Mesenchymal stem cell (in vitro differentiated cells and primary cell): ENCODE data around the gene NR2C2AP.

ENCODE experiments used
- DNase-seq: peaks from one replicate; pipeline ENCODE4 v3.0.0-alpha.2; 2013
- H2AFZ ChIP-seq: one replicate; pipeline ENCODE4 v1.6.1; 2013; ENCODE audit warnings: low read depth, mild to moderate bottlenecking, control low read depth, inconsistent platforms, low read length, moderate library complexity
- H2AK5ac ChIP-seq: 2 replicates; pipeline ENCODE4 v1.6.1; 2013; ENCODE audit warnings: low read length, moderate library complexity, mild to moderate bottlenecking, inconsistent platforms; ENCODE audit not compliant: severe bottlenecking
- H2BK120ac ChIP-seq: one replicate; pipeline ENCODE4 v1.6.1; 2013; ENCODE audit warnings: low read depth, mild to moderate bottlenecking, inconsistent platforms, low read length, moderate library complexity
- H2BK12ac ChIP-seq, 2 experiments: one replicate each; pipeline ENCODE4 v1.6.1; 2013; ENCODE audit warnings: inconsistent platforms in 2 of 2, low read length in 2 of 2, mild to moderate bottlenecking in 2 of 2, moderate library complexity in 2 of 2, control low read depth in 1 of 2
- H2BK15ac ChIP-seq: one replicate; pipeline ENCODE4 v1.6.1; 2013; ENCODE audit warnings: mild to moderate bottlenecking, low read depth, inconsistent platforms; ENCODE audit not compliant: poor library complexity, severe bottlenecking
- H2BK5ac ChIP-seq: 2 replicates; pipeline ENCODE4 v1.6.1; 2013; ENCODE audit warnings: low read depth, mild to moderate bottlenecking, low read length, control low read depth, inconsistent platforms; ENCODE audit not compliant: poor library complexity, severe bottlenecking
- H3K14ac ChIP-seq, 2 experiments: one replicate each; pipeline ENCODE4 v1.6.1; 2013; ENCODE audit warnings: inconsistent platforms in 2 of 2, low read length in 2 of 2, control low read depth in 1 of 2, mild to moderate bottlenecking in 1 of 2, moderate library complexity in 1 of 2
- H3K18ac ChIP-seq, 2 experiments: one replicate each; pipeline ENCODE4 v1.6.1; 2013; ENCODE audit warnings: inconsistent platforms in 2 of 2, low read length in 2 of 2, control low read depth in 1 of 2, low read depth in 1 of 2, mild to moderate bottlenecking in 1 of 2
- H3K23ac ChIP-seq, 2 experiments: one replicate each; pipeline ENCODE4 v1.6.1; 2013; ENCODE audit warnings: inconsistent platforms in 2 of 2, low read length in 2 of 2, mild to moderate bottlenecking in 2 of 2, moderate library complexity in 2 of 2, control low read depth in 1 of 2
- H3K27ac ChIP-seq: 2 replicates; pipeline ENCODE4 v1.5.1; 2013; ENCODE audit warnings: mild to moderate bottlenecking, moderate library complexity, low read length, control low read depth, inconsistent platforms; ENCODE audit not compliant: poor library complexity, severe bottlenecking
- H3K27me3 ChIP-seq, 2 experiments: 2 replicates each; pipeline versions ENCODE4 v1.6.1 to v1.7.0; 2013; ENCODE audit warnings: low read length in 2 of 2, mild to moderate bottlenecking in 2 of 2, moderate library complexity in 2 of 2, control low read depth in 1 of 2, inconsistent platforms in 1 of 2; ENCODE audit not compliant: control insufficient read depth in 1 of 2, insufficient read depth in 1 of 2
- H3K36me3 ChIP-seq, 2 experiments: 2 replicates each; pipeline versions ENCODE4 v1.6.1 to v1.7.0; 2013; ENCODE audit warnings: low read length in 2 of 2, control low read depth in 1 of 2, inconsistent platforms in 1 of 2, low read depth in 1 of 2, mild to moderate bottlenecking in 1 of 2; ENCODE audit not compliant: insufficient read depth in 2 of 2, control insufficient read depth in 1 of 2
- H3K4ac ChIP-seq, 2 experiments: one replicate each; pipeline ENCODE4 v1.6.1; 2013; ENCODE audit warnings: inconsistent platforms in 2 of 2, low read length in 2 of 2, mild to moderate bottlenecking in 2 of 2, moderate library complexity in 2 of 2, control low read depth in 1 of 2, low read depth in 1 of 2
- H3K4me1 ChIP-seq: 2 replicates; pipeline ENCODE4 v1.6.1; 2013; ENCODE audit warnings: low read depth, low read length, control low read depth; ENCODE audit not compliant: control insufficient read depth, insufficient read depth
- H3K4me2 ChIP-seq: 2 replicates; pipeline ENCODE4 v1.6.1; 2013; ENCODE audit warnings: low read length, mild to moderate bottlenecking, inconsistent platforms; ENCODE audit not compliant: poor library complexity, severe bottlenecking
- H3K4me3 ChIP-seq, 2 experiments: 2 replicates each; pipeline versions ENCODE4 v1.5.1 to v1.7.0; 2013; ENCODE audit warnings: low read length in 2 of 2, mild to moderate bottlenecking in 2 of 2, control low read depth in 1 of 2, low read depth in 1 of 2; ENCODE audit not compliant: insufficient read depth in 1 of 2
- H3K79me1 ChIP-seq: replicated peaks from 2 replicates; pipeline ENCODE4 v1.6.1; 2013; ENCODE audit warnings: mild to moderate bottlenecking, control low read depth, low read length, inconsistent platforms; ENCODE audit not compliant: poor library complexity, severe bottlenecking
- H3K9ac ChIP-seq: 2 replicates; pipeline ENCODE4 v1.7.0; 2013; ENCODE audit warnings: mild to moderate bottlenecking, low read length, moderate library complexity
- H3K9me3 ChIP-seq: 2 replicates; pipeline ENCODE4 v1.7.0; 2013; ENCODE audit warnings: mild to moderate bottlenecking, low read length; ENCODE audit not compliant: control insufficient read depth
- H4K8ac ChIP-seq: one replicate; pipeline ENCODE4 v1.6.1; 2013; ENCODE audit warnings: inconsistent platforms, mild to moderate bottlenecking, low read length, moderate library complexity
- H4K91ac ChIP-seq: one replicate; pipeline ENCODE4 v1.6.1; 2013; ENCODE audit warnings: mild to moderate bottlenecking, low read length, inconsistent platforms
- WGBS: methylation state at CpG from one replicate; pipeline ENCODE4 v1.1.7; 2013; ENCODE audit warnings: mixed read lengths; 5-methylcytosine and 5-hydroxymethylcytosine counted together

The NR2C2AP gene

DNA sequence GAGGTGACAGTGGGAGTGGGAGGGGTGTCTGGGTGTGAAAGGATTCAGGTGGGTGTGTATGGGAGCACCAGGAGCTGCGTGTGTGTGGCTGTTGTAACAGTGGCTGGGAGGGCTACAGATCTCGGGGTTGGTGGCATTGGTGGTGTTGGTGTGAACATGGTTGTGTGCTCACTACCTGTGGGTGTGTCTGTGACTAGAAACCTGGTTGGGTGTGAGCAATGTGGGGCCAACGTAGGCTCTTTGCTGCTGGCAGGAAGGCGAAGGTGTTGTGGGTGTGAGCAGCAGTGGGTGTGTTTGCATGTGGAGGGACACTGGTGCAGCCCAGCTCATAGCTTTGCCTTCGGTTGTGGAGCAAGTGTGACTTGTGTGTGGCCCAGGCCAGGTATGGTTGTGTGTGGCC is 3.7 kb upstream of the NR2C2AP start:
- DNase-seq: no peak
- Histone ChIP-seq H3K14ac (peak overlapping the region in 1 of 2 experiments; percentile 62), H2BK120ac (no peak overlapping the region), H3K27ac (no peak overlapping the region), H3K9me3 (no peaks in the 10 kb centered on the region), H2BK5ac (no peak overlapping the region), H3K36me3 (peaks cover 4 to 5% of the 10 kb centered on the region in 2 experiments), H2BK12ac (no peak overlapping the region), H3K79me1 (peaks cover 3% of the 10 kb centered on the region), H3K4me3 (no peak overlapping the region), H3K23ac (no peak overlapping the region), H2BK15ac (no peak overlapping the region), H3K9ac (no peak overlapping the region), H2AFZ (no peak overlapping the region), H3K27me3 (peaks cover 24 to 45% of the 10 kb centered on the region in 2 experiments), H3K4ac (no peak overlapping the region), H3K4me2 (no peak overlapping the region), H4K8ac (no peak overlapping the region), H2AK5ac (no peak overlapping the region), H4K91ac (no peak overlapping the region), H3K4me1 (peaks cover 12% of the 10 kb centered on the region), H3K18ac (no peak overlapping the region)
- WGBS: 76% methylated on average over 5 of the region's 5 CpGs

DNA sequence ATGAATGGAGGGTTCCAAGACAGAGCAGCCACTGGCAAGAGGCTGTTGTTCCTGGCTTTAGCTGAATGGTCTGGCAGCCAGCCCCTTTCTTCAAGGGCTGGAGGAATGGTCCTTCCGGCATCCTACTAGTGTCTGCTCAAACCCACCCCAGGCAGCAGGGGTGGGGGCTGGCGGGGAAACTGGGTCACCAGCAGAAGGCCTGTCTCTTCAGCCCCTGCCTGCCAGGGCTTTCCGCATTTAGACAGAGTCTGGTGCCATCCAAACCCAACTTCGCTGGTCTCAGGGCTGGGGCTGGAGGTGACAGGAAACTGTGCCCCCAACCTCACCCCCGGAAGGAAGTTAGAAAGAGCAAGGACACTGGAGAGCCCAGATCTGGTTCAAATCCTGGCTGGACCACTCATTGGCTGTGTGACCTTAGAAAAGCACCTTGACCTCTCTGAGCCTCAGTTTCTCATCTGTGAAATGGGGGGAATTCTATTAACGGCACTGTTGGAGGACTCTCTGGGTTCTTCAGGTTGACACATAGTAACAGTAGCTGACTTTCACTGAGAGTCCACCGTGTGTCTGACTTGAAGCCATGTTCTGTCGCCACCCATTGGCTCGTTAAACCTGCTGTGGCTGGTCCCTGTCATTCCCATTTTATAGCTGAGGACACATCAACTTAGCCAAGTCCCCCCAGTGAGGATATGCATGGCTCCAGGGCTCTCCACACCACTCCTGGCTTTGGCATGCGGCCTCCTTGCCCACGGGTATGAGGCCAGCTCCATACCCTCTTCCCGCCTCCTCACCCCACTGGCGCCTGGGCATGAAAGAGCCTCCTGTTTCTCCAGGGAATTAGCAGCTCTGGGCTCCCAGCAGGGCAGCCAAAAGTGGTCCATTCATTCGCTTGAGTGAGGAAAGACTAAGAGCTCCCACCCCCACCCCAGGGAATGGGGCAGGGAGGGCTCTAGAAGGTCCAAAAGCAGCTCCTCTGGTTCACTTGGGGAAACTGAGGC is 2.5 kb upstream of the NR2C2AP start:
- no peak overlapping the region for H2AFZ ChIP-seq
- H3K27ac ChIP-seq: no peak overlapping the region
- 74% methylated on average over 13 of the region's 14 CpGs for WGBS
- H3K9me3 ChIP-seq: no peaks in the 10 kb centered on the region
- no peak overlapping the region for H2BK120ac ChIP-seq
- peaks cover 10% of the 10 kb centered on the region for H3K4me1 ChIP-seq
- H2BK5ac ChIP-seq: no peak overlapping the region
- no peak overlapping the region for H3K9ac ChIP-seq
- DNase-seq: no peak
- no peak overlapping the region for H2BK12ac ChIP-seq
- no peak overlapping the region for H3K4me3 ChIP-seq
- no peak overlapping the region for H2AK5ac ChIP-seq
- no peak overlapping the region for H4K91ac ChIP-seq
- H3K79me1 ChIP-seq: peaks cover 8% of the 10 kb centered on the region
- H3K23ac ChIP-seq: no peak overlapping the region
- H3K4ac ChIP-seq: no peak overlapping the region
- H4K8ac ChIP-seq: no peak overlapping the region
- H3K18ac ChIP-seq: no peak overlapping the region
- H3K14ac ChIP-seq: no peak overlapping the region
- H3K27me3 ChIP-seq: peaks cover 16 to 36% of the 10 kb centered on the region in 2 experiments
- no peak overlapping the region for H3K4me2 ChIP-seq
- no peak overlapping the region for H2BK15ac ChIP-seq
- peaks cover 11 to 12% of the 10 kb centered on the region in 2 experiments for H3K36me3 ChIP-seq

DNA sequence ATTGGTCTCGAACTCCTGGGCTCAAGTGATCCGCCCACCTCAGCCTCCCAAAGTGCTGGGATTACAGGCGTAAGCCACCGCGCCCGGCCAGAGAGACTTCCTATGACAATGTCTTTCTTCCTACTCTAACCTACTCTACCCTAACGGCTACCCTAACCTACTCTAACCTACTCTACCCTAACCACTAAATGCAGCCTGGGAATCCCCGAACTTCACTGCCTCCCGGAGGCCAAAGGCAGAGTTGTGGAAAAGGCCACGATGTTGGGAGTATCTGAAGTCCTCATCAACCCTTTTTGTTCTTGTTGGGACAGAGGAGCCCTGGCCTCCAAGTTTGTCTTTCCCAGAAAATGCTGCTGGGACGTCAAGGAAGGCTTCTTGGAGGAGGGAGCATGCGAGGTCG is 967 bp upstream of the NR2C2AP start:
- Histone ChIP-seq H3K14ac (no peak overlapping the region), H2BK15ac (no peak overlapping the region), H3K9me3 (no peaks in the 10 kb centered on the region), H3K23ac (no peak overlapping the region), H4K8ac (no peak overlapping the region), H2AK5ac (no peak overlapping the region), H3K18ac (no peak overlapping the region), H3K36me3 (peaks cover 19 to 22% of the 10 kb centered on the region in 2 experiments), H3K4me1 (peaks cover 10% of the 10 kb centered on the region), H4K91ac (no peak overlapping the region), H3K79me1 (peaks cover 13% of the 10 kb centered on the region), H2BK12ac (no peak overlapping the region), H2BK120ac (no peak overlapping the region), H3K27me3 (peaks cover 16 to 31% of the 10 kb centered on the region in 2 experiments), H2AFZ (no peak overlapping the region), H3K4me3 (no peak overlapping the region), H3K4me2 (no peak overlapping the region), H3K9ac (no peak overlapping the region), H2BK5ac (no peak overlapping the region), H3K4ac (no peak overlapping the region), H3K27ac (no peak overlapping the region)
- DNase-seq: no peak
- WGBS: 67% methylated on average over 12 of the region's 13 CpGs

DNA sequence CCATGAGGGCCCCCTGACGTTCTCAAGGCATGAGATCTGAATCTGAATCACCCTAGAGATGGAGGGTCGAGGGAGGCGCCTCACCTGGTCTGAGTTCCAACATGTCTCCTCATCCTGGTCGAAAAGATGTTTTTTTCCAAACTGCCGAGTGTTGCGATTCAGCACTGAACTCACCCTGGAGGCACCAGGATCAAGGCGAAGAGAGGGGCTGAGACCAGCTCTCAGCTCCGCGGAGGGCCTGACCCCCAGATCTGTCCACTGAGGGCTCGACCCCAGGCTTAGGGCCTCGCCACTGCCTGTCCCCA is 555 bp downstream of the NR2C2AP start:
- H3K27me3 ChIP-seq: peaks cover 16 to 27% of the 10 kb centered on the region in 2 experiments
- peak overlapping the region in 1 of 2 experiments; percentile 8 for H3K4ac ChIP-seq
- H3K36me3 ChIP-seq: peaks cover 34 to 37% of the 10 kb centered on the region in 2 experiments
- H3K27ac ChIP-seq: no peak overlapping the region
- H3K4me1 ChIP-seq: peaks cover 10% of the 10 kb centered on the region
- H3K79me1 ChIP-seq: peaks cover 24% of the 10 kb centered on the region
- peak overlapping the region in 1 of 2 experiments; percentile 43 for H3K18ac ChIP-seq
- H3K9ac ChIP-seq: peak overlapping the region; percentile 90
- H3K14ac ChIP-seq: no peak overlapping the region
- 42% methylated on average over 11 of the region's 11 CpGs for WGBS
- peak overlapping the region; percentile 73 for H3K4me2 ChIP-seq
- no peak for DNase-seq
- no peak overlapping the region for H2AK5ac ChIP-seq
- H2AFZ ChIP-seq: no peak overlapping the region
- no peak overlapping the region for H2BK5ac ChIP-seq
- no peak overlapping the region for H4K91ac ChIP-seq
- peak overlapping the region; percentile 60 to 88 for H3K4me3 ChIP-seq
- H3K9me3 ChIP-seq: no peaks in the 10 kb centered on the region
- H2BK12ac ChIP-seq: no peak overlapping the region
- H4K8ac ChIP-seq: peak overlapping the region; percentile 4
- H3K23ac ChIP-seq: no peak overlapping the region
- H2BK15ac ChIP-seq: no peak overlapping the region
- H2BK120ac ChIP-seq: no peak overlapping the region
